Right lobe of liver (tissue), 6 donors: Measurements from ENCODE around the gene SLC16A4. TPM values are rescaled to one million over a fixed set of nuclear protein-coding genes. Genes with fewer than 3 reads are reported as not detected.

Experiments used
- ATAC-seq, 4 donors: fragments of 200-7000 bp; cut with Tn5 transposase; one replicate each; pipeline ENCODE4 v1.9.1; 2020; ENCODE audit warnings: mild to moderate bottlenecking in 4 of 4, moderate library complexity in 4 of 4
- DNase-seq, 3 donors: peaks; one replicate each; pipeline ENCODE4 v3.0.0-alpha.2; 2020
- H3K27ac ChIP-seq, 3 donors: fragments of 200-600 bp; one replicate each; pipeline ENCODE4 v1.8.0; 2022
- H3K27me3 ChIP-seq, 2 donors: fragments of 200-600 bp; one replicate each; pipeline ENCODE4 v1.8.0; 2022
- H3K36me3 ChIP-seq, 4 donors: fragments of 200-600 bp; sonication (generic) in 1 of 4; one replicate each; pipeline versions ENCODE4 v1.5.1 to v1.8.0; 2017 to 2022; ENCODE audit warnings: control low read depth in 1 of 4
- H3K4me1 ChIP-seq, 4 donors: fragments of 200-600 bp; sonication (generic) in 1 of 4; one replicate each; pipeline versions ENCODE4 v1.5.1 to v1.8.0; 2017 to 2022; ENCODE audit warnings: control low read depth in 1 of 4
- H3K4me3 ChIP-seq, 3 donors: fragments of 200-600 bp; one replicate each; pipeline ENCODE4 v1.8.0; 2022
- H3K9me3 ChIP-seq, 4 donors: fragments of 200-600 bp; sonication (generic) in 1 of 4; one replicate each; pipeline versions ENCODE4 v1.5.1 to v1.8.0; 2017 to 2022; ENCODE audit warnings: control low read depth in 1 of 4
- CTCF ChIP-seq, 4 donors: fragments of 200-600 bp in 3 of 4; fragments of 450-650 bp in 1 of 4; IDR thresholded peaks; one replicate each; pipeline versions ENCODE4 v1.5.1 to v1.8.0; 2016 to 2022; ENCODE audit warnings: antibody characterized with exemption in 4 of 4, mild to moderate bottlenecking in 2 of 4
- POLR2A ChIP-seq: fragments of 450-650 bp; IDR thresholded peaks from one replicate; pipeline ENCODE4 v1.6.1; 2017; ENCODE audit warnings: antibody characterized with exemption, mild to moderate bottlenecking
- WGBS: methylation state at CpG from one replicate; pipeline ENCODE4 v1.1.6; 2018; ENCODE audit warnings: low coverage, low lambda C conversion rate; ENCODE audit not compliant: insufficient coverage; ENCODE audit errors: missing lambda C conversion rate; 5-methylcytosine and 5-hydroxymethylcytosine counted together
- intact Hi-C, 2 donors: fragments of 100-400 bp; cut with DNase I; formaldehyde crosslinking; loops; one replicate each; pipeline versions ENCODE4 v1.11.2 to v1.14.1; 2022
- total RNA-seq, 6 experiments: library from RNA; depleted of rRNA in 2 of 6; stranded (reverse); fragments of >200 nt in 2 of 6; fragmentation: NEBNext Ultra II Directional in 3 of 6; extraction: Animal tissue kit (Norgen Biotek cat#: 25700) in 3 of 6; gene quantifications; one replicate each; pipeline versions ENCODE4 v1.1.0 to v1.2.4, GENCODE V29; 2016 to 2023
- donor health status: DM: no; HTN: yes; CAD: no.
- donor health status: DM: no; HTN: no; CAD: no.
- donor health status: DM: no; HTN: no; CAD: no.
- donor health status: DM: no; HTN: yes; CAD: no.
- donor health status: DM: no; HTN: yes; CAD: no.

SLC16A4 gene
- total RNA-seq, 6 experiments from 2014 or later = 0.49 to 4.0 (median 3.4) TPM

DNA sequence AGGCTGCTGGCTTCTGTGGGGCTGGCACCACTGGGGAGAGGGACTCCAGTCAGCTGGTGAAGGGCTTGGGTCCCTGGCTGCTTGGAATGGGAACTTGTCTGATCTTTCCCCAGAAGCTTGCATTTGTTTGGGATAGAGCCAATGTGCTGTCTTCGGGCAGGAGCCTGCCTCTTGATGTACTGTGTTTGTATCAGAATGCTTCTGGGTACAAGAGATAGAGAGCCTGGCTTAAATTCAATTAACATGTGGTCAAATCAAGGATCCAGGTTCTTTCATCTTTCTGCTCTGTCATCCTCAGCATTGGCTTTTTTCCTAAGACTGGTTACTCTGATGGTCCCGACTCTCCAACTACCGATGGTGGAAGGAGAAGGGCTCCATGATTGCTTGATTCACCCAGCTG is 44.1 kb upstream of the SLC16A4 start:
- H3K9me3 ChIP-seq = no peaks in the 10 kb centered on the region
- DNase-seq (no peak), ATAC-seq (no peak)
- H3K36me3 ChIP-seq = no peaks in the 10 kb centered on the region
- H3K4me3 ChIP-seq = no peak overlapping the region
- 54% methylated on average over 3 of the region's 3 CpGs for WGBS
- no peak for TF ChIP-seq POLR2A
- no peak for TF ChIP-seq CTCF (IDR thresholded peaks at IDR 0.05)
- no peaks in the 10 kb centered on the region for H3K27me3 ChIP-seq
- H3K4me1 ChIP-seq = peaks cover 0 to 9% (median 0%) of the 10 kb centered on the region in 4 donors
- intact Hi-C loops = no loop called here
- no peak overlapping the region for H3K27ac ChIP-seq

DNA sequence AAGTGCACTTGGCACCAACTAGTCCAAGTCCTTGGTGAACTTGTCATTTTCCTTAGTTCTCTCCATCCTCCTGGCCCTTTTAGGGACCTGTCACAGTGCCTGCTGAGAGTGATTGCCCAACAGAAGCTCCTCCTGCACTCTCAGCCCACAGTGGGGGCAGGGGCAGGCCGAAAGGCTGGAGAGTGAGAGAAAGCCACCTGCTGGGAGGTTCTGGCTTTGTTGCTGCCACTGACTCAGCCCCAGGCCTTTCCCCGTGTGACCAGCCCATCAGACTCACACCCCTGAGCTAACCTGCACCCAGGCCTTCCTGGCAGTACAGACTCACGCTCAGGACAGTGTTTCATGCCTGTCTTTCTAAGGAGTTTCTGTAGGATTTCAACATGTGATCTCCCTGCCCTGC is 43.0 kb upstream of the SLC16A4 start:
- intact Hi-C loops = no loop called here
- Histone ChIP-seq H3K4me1 (peaks cover 0 to 9% (median 0%) of the 10 kb centered on the region in 4 donors), H3K4me3 (no peak overlapping the region), H3K9me3 (no peaks in the 10 kb centered on the region), H3K27ac (no peak overlapping the region), H3K27me3 (no peaks in the 10 kb centered on the region), H3K36me3 (no peaks in the 10 kb centered on the region)
- TF ChIP-seq CTCF (IDR thresholded peaks at IDR 0.05) = peak; percentile 30 to 53 (median 46)
- TF ChIP-seq POLR2A = no peak
- peak; percentile 82 to 87 (median 84) for DNase-seq
- WGBS = no CpG with 5 or more reads among the region's 3 CpGs
- ATAC-seq = peak; percentile 99 to 100 (median 100)

GRCh38 chr1:110433213-110433612 is 42.4 kb upstream of the SLC16A4 start:
- DNase-seq (no peak), ATAC-seq (peak in 1 of 4 donors; percentile 6)
- H3K4me1 ChIP-seq = peaks cover 0 to 9% (median 0%) of the 10 kb centered on the region in 4 donors
- no peaks in the 10 kb centered on the region for H3K36me3 ChIP-seq
- no peak overlapping the region for H3K27ac ChIP-seq
- H3K4me3 ChIP-seq = no peak overlapping the region
- TF ChIP-seq POLR2A (no peak), CTCF (IDR thresholded peaks at IDR 0.05) (no peak)
- H3K27me3 ChIP-seq = no peaks in the 10 kb centered on the region
- no peaks in the 10 kb centered on the region for H3K9me3 ChIP-seq
- 56% methylated on average over 2 of the region's 2 CpGs for WGBS
- intact Hi-C loops = no loop called here

- H3K27me3 ChIP-seq = no peaks in the 10 kb centered on the region
- intact Hi-C loops = no loop called here
- no peak overlapping the region for H3K27ac ChIP-seq
- no peaks in the 10 kb centered on the region for H3K9me3 ChIP-seq
- WGBS = 92% methylated on average over 2 of the region's 4 CpGs
- TF ChIP-seq CTCF (IDR thresholded peaks at IDR 0.05) = no peak
- no peak for TF ChIP-seq POLR2A
- DNase-seq (no peak), ATAC-seq (no peak)
- peaks cover 0 to 9% (median 0%) of the 10 kb centered on the region in 4 donors for H3K4me1 ChIP-seq
- H3K4me3 ChIP-seq = no peak overlapping the region
- H3K36me3 ChIP-seq = no peaks in the 10 kb centered on the region
Measured at GRCh38 chr1:110430901-110431300, 40.1 kb upstream of the SLC16A4 start.

GRCh38 chr1:110430366-110430765 is 39.5 kb upstream of the SLC16A4 start:
- H3K27ac ChIP-seq = no peak overlapping the region
- no peak overlapping the region for H3K4me3 ChIP-seq
- ATAC-seq (no peak), DNase-seq (no peak)
- intact Hi-C loops = no loop called here
- TF ChIP-seq CTCF (IDR thresholded peaks at IDR 0.05) (no peak), POLR2A (no peak)
- peaks cover 0 to 9% (median 0%) of the 10 kb centered on the region in 4 donors for H3K4me1 ChIP-seq
- no peaks in the 10 kb centered on the region for H3K27me3 ChIP-seq
- H3K9me3 ChIP-seq = no peaks in the 10 kb centered on the region
- no peaks in the 10 kb centered on the region for H3K36me3 ChIP-seq
- WGBS = 57% methylated on average over 6 of the region's 6 CpGs
